DMS79 (cell line): ENCODE results near the gene ZNF677.
"Not testable (repeated sequence)": the region's sequence is repeated elsewhere in the genome, so short reads cannot be mapped to it uniquely, and the experiment has no call there.

Source experiments
- DNase-seq: peaks from one replicate; lab custom pipeline; 2025; lab: John Stamatoyannopoulos, UW

Gene ZNF677

GRCh38 chr19:53254411-53255341 is at the start of gene ZNF677:
Gene ZNF677, minus strand, starts transcription at chr19:53254873. Its CDS starts 3,323 bp downstream, at chr19:53251550.
- DNase-seq = no peak

DNA sequence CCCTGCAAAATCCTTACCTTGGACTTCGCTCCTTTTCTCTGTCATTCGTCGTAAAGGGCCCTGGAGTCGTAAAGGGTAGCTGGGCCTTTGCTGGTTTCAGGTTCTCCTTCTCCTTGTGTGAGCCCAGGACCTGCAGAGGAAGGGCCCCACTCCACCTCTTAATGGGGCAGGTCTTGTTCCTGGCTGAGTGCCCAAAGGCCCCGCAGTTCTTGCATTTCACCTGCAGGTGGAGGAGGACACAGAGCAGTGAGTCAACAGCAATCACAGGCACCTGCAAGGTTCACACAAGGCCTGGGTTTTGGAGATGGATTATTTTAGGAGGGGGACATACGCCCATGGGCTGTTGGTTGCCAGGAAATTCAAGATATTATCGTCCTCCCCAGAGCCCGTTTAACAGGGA is 46.7 kb upstream of the ZNF677 start:
- DNase-seq = peak; percentile 45

DNA sequence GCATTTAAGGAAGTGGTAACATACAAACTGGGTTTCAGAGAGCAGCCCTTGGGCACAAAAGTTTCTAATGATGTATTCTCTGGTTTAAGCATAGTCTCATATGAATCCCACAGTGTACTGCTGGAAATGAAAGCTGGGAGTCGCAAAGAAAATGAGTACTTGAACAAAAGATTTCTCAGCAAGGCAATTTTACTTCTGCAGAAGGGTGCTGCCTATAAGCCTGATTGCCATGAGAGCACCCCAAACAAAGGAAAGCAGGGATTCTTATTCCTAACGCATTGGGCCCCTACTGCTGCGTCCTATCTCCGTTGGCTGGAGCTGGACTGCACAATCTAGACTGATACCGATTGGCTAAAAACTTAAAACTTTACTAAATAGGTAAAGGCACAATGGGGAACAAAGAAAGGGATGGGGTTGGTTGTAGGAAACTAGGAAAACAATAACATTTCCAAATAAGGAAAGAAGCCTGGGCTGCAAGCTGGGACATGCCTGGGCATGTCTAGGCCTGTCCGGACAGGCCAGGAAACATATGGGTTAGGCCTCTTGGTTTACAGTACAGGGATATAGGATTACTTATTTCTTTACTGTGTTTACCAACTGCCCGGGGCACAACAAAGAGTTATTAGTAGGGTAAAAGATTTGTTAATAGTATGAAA is 40.2 kb upstream of the ZNF677 start:
- no peak for DNase-seq

GRCh38 chr19:53290758-53291549 is 36.3 kb upstream of the ZNF677 start:
- DNase-seq = no peak

- no peak for DNase-seq
Observed at GRCh38 chr19:53285087-53285486, 30.4 kb upstream of the ZNF677 start.

- peak; percentile 6 for DNase-seq
Observed at GRCh38 chr19:53281947-53282346, 27.3 kb upstream of the ZNF677 start.

DNA sequence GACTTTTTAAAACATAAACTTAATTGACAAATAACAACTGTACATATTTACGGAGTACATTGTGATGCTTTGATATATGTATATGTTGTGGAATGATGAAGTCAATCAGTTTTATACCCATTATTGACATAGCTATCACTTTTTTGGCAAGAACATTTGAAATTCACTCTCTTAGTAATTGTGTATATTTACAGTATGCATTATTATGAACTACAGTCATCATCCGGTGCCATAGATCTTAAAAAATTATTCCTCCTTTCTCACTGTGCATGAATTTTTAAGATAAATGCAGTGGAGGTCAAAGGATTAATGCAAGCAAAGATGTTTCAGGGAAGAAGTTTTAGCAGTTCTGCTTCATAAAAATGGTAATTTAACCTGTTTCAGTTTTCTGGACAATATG is 20.8 kb upstream of the ZNF677 start:
- no peak for DNase-seq

- no peak for DNase-seq
Observed at GRCh38 chr19:53272044-53272443, 17.4 kb upstream of the ZNF677 start.

DNA sequence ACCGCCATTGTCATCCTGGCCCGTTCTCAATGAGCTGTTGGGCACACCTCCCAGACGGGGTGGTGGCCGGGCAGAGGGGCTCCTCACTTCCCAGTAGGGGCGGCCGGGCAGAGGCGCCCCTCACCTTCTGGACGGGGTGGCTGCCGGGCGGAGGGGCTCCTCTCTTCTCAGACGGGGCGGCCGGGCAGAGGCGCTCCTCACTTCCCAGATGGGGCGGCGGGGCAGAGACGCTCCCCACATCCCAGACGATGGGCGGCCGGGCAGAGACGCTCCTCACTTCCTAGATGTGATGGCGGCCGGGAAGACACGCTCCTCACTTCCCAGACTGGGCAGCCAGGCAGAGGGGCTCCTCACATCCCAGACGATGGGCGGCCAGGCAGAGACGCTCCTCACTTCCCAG is 15.2 kb upstream of the ZNF677 start:
- DNase-seq = not testable (repeated sequence)

DNA sequence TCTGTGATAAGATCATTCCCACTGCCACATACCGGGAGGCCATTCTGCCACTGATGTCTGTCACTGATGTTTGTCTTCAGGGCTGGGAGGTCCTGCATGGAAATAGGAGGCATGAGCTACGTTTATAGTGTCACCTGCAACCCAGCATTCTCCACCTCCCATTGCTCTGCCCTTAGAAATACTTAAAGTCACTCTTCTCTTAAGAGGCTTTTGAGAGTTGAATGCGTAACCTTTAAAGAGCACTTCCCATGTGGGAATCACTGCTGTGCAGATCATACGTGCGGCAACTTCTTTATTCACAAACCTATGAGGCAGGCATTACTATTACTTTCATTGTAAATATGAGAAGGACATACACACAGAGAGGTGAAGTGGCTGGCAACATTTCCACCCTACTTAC is 12.9 kb upstream of the ZNF677 start, which contains the start of gene VN1R4:
Gene VN1R4 (minus strand): TSS at position 101 of the 400 bp plus-strand sequence. CDS start 58 bp downstream, at position 43.
- peak; percentile 82 for DNase-seq

GRCh38 chr19:53257715-53258342 is 3.2 kb upstream of the ZNF677 start, which contains the start of gene VN1R2:
Gene VN1R2, plus strand, starts transcription at chr19:53258292. Its CDS starts 84 bp downstream, at chr19:53258376.
- DNase-seq = not testable (repeated sequence)

DNA sequence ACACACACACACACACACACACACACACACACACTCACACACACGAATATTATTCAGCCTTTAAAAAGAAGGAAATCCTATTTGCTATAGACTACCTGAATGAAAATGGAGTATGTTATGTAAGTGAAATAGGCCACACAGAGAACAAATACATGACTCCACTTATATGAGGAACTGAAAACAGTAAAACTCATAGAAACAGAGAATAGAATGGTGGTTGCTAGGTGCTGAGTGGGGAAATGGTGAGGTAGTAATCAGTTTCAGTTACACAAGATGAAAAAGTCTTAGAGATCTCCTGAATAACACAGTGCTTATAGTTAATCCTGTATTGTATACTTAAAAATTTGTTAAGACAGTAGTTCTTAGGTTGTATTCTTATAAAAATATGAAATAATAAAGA is 8.2 kb downstream of the ZNF677 start:
- DNase-seq = no peak

- DNase-seq = no peak
Observed at GRCh38 chr19:53237114-53237777, 17.4 kb downstream of the ZNF677 start.

GRCh38 chr19:53224606-53225005 is 30.1 kb downstream of the ZNF677 start:
- DNase-seq = no peak

GRCh38 chr19:53222716-53223115 is 32.0 kb downstream of the ZNF677 start:
- DNase-seq = not testable (repeated sequence)

GRCh38 chr19:53212703-53213320 is 41.9 kb downstream of the ZNF677 start:
- DNase-seq = no peak

DNA sequence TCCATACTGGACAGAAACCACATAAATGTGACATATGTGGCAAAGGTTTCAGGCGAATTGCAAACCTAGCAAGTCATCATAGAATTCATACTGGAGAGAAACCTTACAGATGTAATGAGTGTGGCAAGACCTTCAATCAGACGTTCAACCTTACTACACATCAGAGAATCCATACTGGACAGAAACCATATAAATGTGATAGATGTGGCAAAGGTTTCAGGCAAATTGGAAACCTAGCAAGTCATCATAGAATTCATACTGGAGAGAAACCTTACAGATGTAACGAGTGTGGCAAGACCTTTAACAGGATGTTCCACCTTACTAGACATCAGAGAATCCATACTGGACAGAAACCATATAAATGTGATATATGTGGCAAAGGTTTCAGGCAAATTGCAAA is 43.1 kb downstream of the ZNF677 start:
- DNase-seq = not testable (repeated sequence)

GRCh38 chr19:53196777-53197396 is 57.8 kb downstream of the ZNF677 start:
- DNase-seq = peak; percentile 78

GRCh38 chr19:53195265-53195903 is 59.3 kb downstream of the ZNF677 start:
- peak; percentile 74 for DNase-seq
